CD14-positive monocyte (primary cell): Measurements from ENCODE around the gene FAIM2. TPM values are rescaled to one million over a fixed set of nuclear protein-coding genes. Genes with fewer than 3 reads are reported as not detected.
"Not testable (repeated sequence)": the region's sequence is repeated elsewhere in the genome, so short reads cannot be mapped to it uniquely, and the experiment has no call there.

ENCODE experiments used
- DNase-seq, 3 donors: peaks; one replicate each; pipeline ENCODE4 v3.0.0-alpha.2; 2011 to 2022
- H2AFZ ChIP-seq: 2 replicates; pipeline ENCODE4 v1.6.0; 2012; ENCODE audit warnings: mild to moderate bottlenecking, low read depth, low read length, inconsistent platforms; ENCODE audit not compliant: insufficient read depth, poor library complexity, severe bottlenecking
- H3K27ac ChIP-seq, 2 donors: 1 replicate in 1 of 2; 2 replicates in 1 of 2; pipeline ENCODE4 v1.5.1; 2012 to 2013; ENCODE audit warnings: low read length in 2 of 2, control low read depth in 1 of 2, inconsistent platforms in 1 of 2, low read depth in 1 of 2, mild to moderate bottlenecking in 1 of 2
- H3K27me3 ChIP-seq, 2 donors: one replicate each; pipeline versions ENCODE4 v1.6.0 to v1.6.1; 2011 to 2013; ENCODE audit warnings: low read length in 2 of 2; ENCODE audit not compliant: control insufficient read depth in 2 of 2, insufficient read depth in 2 of 2
- H3K36me3 ChIP-seq, 2 donors: replicated peaks in 1 of 2; 1 replicate in 1 of 2; 2 replicates in 1 of 2; pipeline versions ENCODE4 v1.5.1 to v1.6.1; 2012 to 2013; ENCODE audit warnings: low read length in 2 of 2, control low read depth in 1 of 2, inconsistent platforms in 1 of 2, mild to moderate bottlenecking in 1 of 2; ENCODE audit not compliant: insufficient read depth in 2 of 2, control insufficient read depth in 1 of 2
- H3K4me1 ChIP-seq, 2 donors: 1 replicate in 1 of 2; 2 replicates in 1 of 2; pipeline versions ENCODE4 v1.5.1 to v1.6.1; 2012 to 2013; ENCODE audit warnings: low read length in 2 of 2, control low read depth in 1 of 2, inconsistent platforms in 1 of 2, mild to moderate bottlenecking in 1 of 2, moderate library complexity in 1 of 2; ENCODE audit not compliant: insufficient read depth in 2 of 2, control insufficient read depth in 1 of 2
- H3K4me2 ChIP-seq: replicated peaks from 2 replicates; pipeline ENCODE3; 2012; ENCODE audit warnings: low read length, moderate library complexity, mild to moderate bottlenecking; ENCODE audit not compliant: poor library complexity, severe bottlenecking; ENCODE audit errors: extremely low read depth
- H3K4me3 ChIP-seq, 3 experiments: fragments of 200-600 bp in 1 of 3; sonication (generic) in 1 of 3; replicated peaks in 1 of 3; 1 replicate in 2 of 3; 2 replicates in 1 of 3; pipeline ENCODE4 v1.5.1; 2011 to 2013; ENCODE audit warnings: low read length in 3 of 3, mild to moderate bottlenecking in 3 of 3, control low read depth in 2 of 3, low read depth in 2 of 3, inconsistent platforms in 1 of 3, moderate library complexity in 1 of 3
- H3K79me2 ChIP-seq: 2 replicates; pipeline ENCODE4 v1.6.0; 2012; ENCODE audit warnings: mild to moderate bottlenecking, control low read depth, inconsistent platforms, low read length, moderate library complexity; ENCODE audit not compliant: insufficient read depth
- H3K9ac ChIP-seq: 2 replicates; pipeline ENCODE4 v1.6.0; 2017; ENCODE audit warnings: low read length, mild to moderate bottlenecking; ENCODE audit not compliant: insufficient read depth, poor library complexity, severe bottlenecking
- H3K9me3 ChIP-seq, 2 donors: replicated peaks in 1 of 2; 1 replicate in 1 of 2; 2 replicates in 1 of 2; pipeline versions ENCODE4 v1.5.1 to v1.6.1; 2012 to 2013; ENCODE audit warnings: low read length in 2 of 2, control low read depth in 1 of 2; ENCODE audit not compliant: control insufficient read depth in 1 of 2, insufficient read depth in 1 of 2
- H4K20me1 ChIP-seq: 2 replicates; pipeline ENCODE4 v1.6.0; 2012; ENCODE audit warnings: mild to moderate bottlenecking, low read length, control low read depth, moderate library complexity; ENCODE audit not compliant: insufficient read depth
- H3K27ac Mint-ChIP-seq, 7 donors: one replicate each; pipeline ENCODE4 v1.8.0; 2020; ENCODE audit warnings: mild to moderate bottlenecking in 7 of 7, mixed read lengths in 7 of 7, moderate library complexity in 6 of 7, inconsistent platforms in 2 of 7
- H3K27me3 Mint-ChIP-seq, 3 donors: one replicate each; pipeline ENCODE4 v1.8.0; 2021 to 2022; ENCODE audit warnings: low read depth in 3 of 3, mild to moderate bottlenecking in 3 of 3, mixed read lengths in 3 of 3, moderate library complexity in 3 of 3, inconsistent platforms in 1 of 3
- H3K36me3 Mint-ChIP-seq, 2 donors: one replicate each; pipeline ENCODE4 v1.8.0; 2020; ENCODE audit warnings: mixed read lengths in 2 of 2, inconsistent platforms in 1 of 2, mild to moderate bottlenecking in 1 of 2
- H3K4me1 Mint-ChIP-seq: one replicate; pipeline ENCODE4 v1.8.0; 2020; ENCODE audit warnings: mild to moderate bottlenecking, mixed read lengths
- H3K4me3 Mint-ChIP-seq, 2 donors: one replicate each; pipeline ENCODE4 v1.8.0; 2020; ENCODE audit warnings: mild to moderate bottlenecking in 2 of 2, mixed read lengths in 2 of 2, moderate library complexity in 1 of 2
- H3K9me3 Mint-ChIP-seq, 7 donors: one replicate each; pipeline ENCODE4 v1.8.0; 2020 to 2022; ENCODE audit warnings: mixed read lengths in 7 of 7, mild to moderate bottlenecking in 6 of 7, moderate library complexity in 6 of 7, inconsistent platforms in 2 of 7
- CTCF ChIP-seq: fragments of 200-600 bp; IDR thresholded peaks from one replicate; pipeline ENCODE4 v1.8.0; 2022; ENCODE audit warnings: antibody characterized with exemption, mild to moderate bottlenecking
- WGBS: methylation state at CpG from one replicate; pipeline ENCODE4 v1.1.5; 2013; ENCODE audit warnings: missing lambda C conversion rate; ENCODE audit not compliant: insufficient coverage; 5-methylcytosine and 5-hydroxymethylcytosine counted together
- intact Hi-C, 2 donors: fragments of 100-400 bp; cut with micrococcal nuclease; formaldehyde crosslinking; loops; one replicate each; pipeline versions ENCODE4 v1.15.0 to v1.15.1; 2023
- polyA plus RNA-seq, 3 donors: library from polyadenylated mRNA; depleted of rRNA in 1 of 3; unstranded in 2 of 3; stranded (reverse) in 1 of 3; fragments of 300-500 nt in 2 of 3; fragments of >200 nt in 1 of 3; fragmentation: Illumina TruSeq in 2 of 3; gene quantifications; 1 replicate in 2 of 3; 2 replicates in 1 of 3; pipeline ENCODE4 v1.2.3, GENCODE V29; 2012 to 2021

Gene FAIM2
- polyA plus RNA-seq, 3 donors: not detected

DNA sequence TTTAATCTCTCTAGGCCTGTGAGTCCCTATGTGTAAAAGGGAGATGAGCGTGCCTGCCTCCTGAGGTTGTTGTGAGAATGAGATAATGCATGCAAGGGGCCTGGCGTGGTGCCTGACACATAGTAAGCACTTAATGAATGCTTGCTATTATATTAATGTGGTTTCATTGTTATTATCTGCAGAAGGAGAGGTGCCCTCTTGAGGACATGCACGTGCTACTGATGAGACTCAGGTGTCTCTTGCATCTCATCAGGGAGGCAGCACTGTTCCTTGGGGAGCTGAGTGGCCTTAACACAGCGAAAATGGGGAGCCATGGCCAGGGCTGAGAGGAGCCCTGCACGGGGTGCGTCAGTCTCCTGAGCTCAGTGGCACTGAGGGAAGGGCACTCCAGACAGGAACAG, 30.9 kb downstream of the FAIM2 start:
- 97% methylated on average over 6 of the region's 6 CpGs for WGBS
- no peaks in the 10 kb centered on the region for H4K20me1 ChIP-seq
- H3K4me3 ChIP-seq: no peak overlapping the region
- Mint-ChIP-seq H3K4me1 (no peaks in the 10 kb centered on the region), H3K27ac (no peak overlapping the region), H3K4me3 (no peak overlapping the region), H3K9me3 (peaks cover 0 to under 1% (median 0%) of the 10 kb centered on the region in 7 donors), H3K27me3 (peaks cover 12 to 19% (median 14%) of the 10 kb centered on the region in 3 donors), H3K36me3 (no peaks in the 10 kb centered on the region)
- H3K4me1 ChIP-seq: no peaks in the 10 kb centered on the region
- intact Hi-C loops: no loop called here
- no peak overlapping the region for H3K4me2 ChIP-seq
- DNase-seq: no peak
- no peaks in the 10 kb centered on the region for H3K27me3 ChIP-seq
- H3K27ac ChIP-seq: no peak overlapping the region
- no peaks in the 10 kb centered on the region for H3K36me3 ChIP-seq
- H2AFZ ChIP-seq: no peak overlapping the region
- no peak overlapping the region for H3K9ac ChIP-seq
- no peaks in the 10 kb centered on the region for H3K79me2 ChIP-seq
- no peak for TF ChIP-seq CTCF
- H3K9me3 ChIP-seq: no peaks in the 10 kb centered on the region

DNA sequence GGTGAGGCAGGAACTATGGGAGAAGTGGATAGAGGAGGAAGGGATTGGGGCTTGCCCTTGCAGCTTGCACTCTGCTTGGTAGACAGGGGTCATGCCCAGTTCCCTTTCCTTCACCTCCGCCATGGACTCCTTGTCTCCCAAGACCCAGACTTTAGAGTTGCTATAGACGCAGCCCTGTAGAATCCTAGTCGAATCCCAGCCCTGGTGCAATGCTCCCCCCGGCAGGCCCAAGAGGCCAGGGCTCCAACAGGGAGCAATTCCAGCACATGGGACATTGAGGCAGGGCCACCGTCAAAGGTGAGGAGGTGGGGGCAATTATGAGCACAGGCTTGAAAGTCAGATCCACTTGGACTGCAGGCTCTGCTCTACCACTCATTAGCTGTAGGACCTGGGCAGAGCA, 31.3 kb downstream of the FAIM2 start:
- no peaks in the 10 kb centered on the region for H3K36me3 ChIP-seq
- H3K36me3 Mint-ChIP-seq: no peaks in the 10 kb centered on the region
- no peaks in the 10 kb centered on the region for H3K4me1 ChIP-seq
- H3K4me3 ChIP-seq: no peak overlapping the region
- H3K4me3 Mint-ChIP-seq: no peak overlapping the region
- peaks cover 0 to 3% (median 0%) of the 10 kb centered on the region in 7 donors for H3K9me3 Mint-ChIP-seq
- no peak overlapping the region for H3K27ac Mint-ChIP-seq
- H3K79me2 ChIP-seq: no peaks in the 10 kb centered on the region
- no peak overlapping the region for H3K27ac ChIP-seq
- H3K27me3 Mint-ChIP-seq: peaks cover 13 to 21% (median 14%) of the 10 kb centered on the region in 3 donors
- no peak for TF ChIP-seq CTCF
- no peak overlapping the region for H3K9ac ChIP-seq
- H3K4me2 ChIP-seq: no peak overlapping the region
- DNase-seq: no peak
- H3K9me3 ChIP-seq: no peaks in the 10 kb centered on the region
- H4K20me1 ChIP-seq: no peaks in the 10 kb centered on the region
- 95% methylated on average over 5 of the region's 5 CpGs for WGBS
- intact Hi-C loops: no loop called here
- H3K4me1 Mint-ChIP-seq: no peaks in the 10 kb centered on the region
- no peak overlapping the region for H2AFZ ChIP-seq
- no peaks in the 10 kb centered on the region for H3K27me3 ChIP-seq

GRCh38 chr12:49871811-49872251, 31.9 kb downstream of the FAIM2 start:
- H3K9ac ChIP-seq, DNase-seq, H3K4me1 Mint-ChIP-seq, H3K79me2 ChIP-seq, H3K4me3 Mint-ChIP-seq, H4K20me1 ChIP-seq, H3K27ac ChIP-seq, H3K27me3 ChIP-seq, H3K4me3 ChIP-seq, H2AFZ ChIP-seq, H3K36me3 ChIP-seq, intact Hi-C loops, H3K9me3 Mint-ChIP-seq, H3K4me2 ChIP-seq, H3K9me3 ChIP-seq, H3K4me1 ChIP-seq, H3K36me3 Mint-ChIP-seq, H3K27ac Mint-ChIP-seq: not testable (repeated sequence)
- WGBS: 93% methylated on average over 6 of the region's 8 CpGs
- H3K27me3 Mint-ChIP-seq: peaks cover 13 to 20% (median 14%) of the 10 kb centered on the region in 3 donors
